K562 (cell line): ENCODE results near the gene PIM3. TPM values are rescaled to one million over a fixed set of nuclear protein-coding genes. Genes with fewer than 3 reads are reported as not detected.

Experiments
- CBX2 ChIP-seq: fragments of 200-600 bp; sonication (generic); IDR thresholded peaks from one replicate; pipeline ENCODE4 v1.6.1; 2012; ENCODE audit warnings: mild to moderate bottlenecking, low read length, inconsistent platforms; ENCODE audit not compliant: insufficient read depth, poor library complexity, severe bottlenecking
- ELF1 ChIP-seq: fragments of 200-800 bp; sonication (Bioruptor generic); IDR thresholded peaks from 2 replicates; pipeline ENCODE4 v1.6.1; 2016; ENCODE audit warnings: missing genetic modification characterization, missing compliant biosample characterization
- EP300 ChIP-seq: IDR thresholded peaks from 2 replicates; pipeline ENCODE4 v1.6.1; 2012; ENCODE audit warnings: low read length, improper control_type of control experiment
- FIP1L1 ChIP-seq: fragments of 200-400 bp; formaldehyde crosslinking; IDR thresholded peaks from 2 replicates; pipeline ENCODE4 v1.6.1; 2018; ENCODE audit warnings: mild to moderate bottlenecking, low read depth, low read length; ENCODE audit not compliant: poor library complexity, severe bottlenecking
- HDAC1 ChIP-seq, 2 experiments: fragments of 450-650 bp; IDR thresholded peaks; 2 replicates each; pipeline ENCODE4 v1.6.1; 2016 to 2017; ENCODE audit warnings: inconsistent platforms in 1 of 2, mild to moderate bottlenecking in 1 of 2, moderate library complexity in 1 of 2
- MNT ChIP-seq, 2 experiments: fragments of 450-650 bp; conservative IDR thresholded peaks; 2 replicates each; pipeline ENCODE4 v1.6.1; 2017; ENCODE audit warnings: mild to moderate bottlenecking in 2 of 2, moderate library complexity in 2 of 2
- NR2C2 ChIP-seq, 2 experiments: fragments of 200-800 bp in 1 of 2; sonication (Bioruptor generic) in 1 of 2; sonication (generic) in 1 of 2; formaldehyde crosslinking in 1 of 2; IDR thresholded peaks; 2 replicates each; pipeline versions ENCODE4 v1.6.1 to v1.8.0; 2016 to 2022; ENCODE audit warnings: mild to moderate bottlenecking in 1 of 2, missing compliant biosample characterization in 1 of 2, missing genetic modification characterization in 1 of 2, missing genetic modification reagents in 1 of 2
- PYGO2 ChIP-seq: fragments of 450-650 bp; IDR thresholded peaks from 2 replicates; pipeline ENCODE4 v1.6.1; 2016; ENCODE audit warnings: mild to moderate bottlenecking, missing genetic modification characterization, moderate library complexity, missing compliant biosample characterization
- ZBTB8A ChIP-seq: fragments of 450-650 bp; IDR thresholded peaks from 2 replicates; pipeline ENCODE4 v1.6.1; 2018; ENCODE audit warnings: mild to moderate bottlenecking, moderate library complexity; ENCODE audit not compliant: partially characterized antibody
- polyA plus RNA-seq, 8 experiments: library from polyadenylated mRNA; depleted of rRNA in 4 of 8; stranded (reverse) in 5 of 8; unstranded in 3 of 8; fragments of >200 nt; fragmentation: Nextera tagmentation in 2 of 8; fragmentation: Illumina TruSeq in 1 of 8; extraction: Ambion mirVana in 2 of 8; extraction: Trizol in 1 of 8; gene quantifications; 2 replicates each; pipeline versions ENCODE4 v1.2.1 to v1.2.3, GENCODE V29; 2011 to 2014; ENCODE audit warnings: inconsistent platforms in 1 of 8, missing spikeins in 1 of 8
- total RNA-seq, 7 experiments: library from RNA; depleted of rRNA in 6 of 7; stranded (reverse); fragments of >200 nt in 6 of 7; fragmentation: Illumina TruSeq in 2 of 7; extraction: Trizol in 2 of 7; gene quantifications; 2 replicates each; pipeline versions ENCODE4 v1.2.1 to v1.2.3, GENCODE V29; 2011 to 2021; ENCODE audit warnings: low replicate concordance in 1 of 7
- TF ChIP-seq, protein P1 (sequence below): fragments of 450-650 bp; IDR thresholded peaks from 2 replicates; pipeline ENCODE4 v1.6.1; 2016; ENCODE audit warnings: mild to moderate bottlenecking, moderate library complexity
- TF ChIP-seq, protein P2 (sequence below): sonication (generic); formaldehyde crosslinking; IDR thresholded peaks from 2 replicates; pipeline ENCODE4 v1.9.0; 2022; ENCODE audit warnings: mild to moderate bottlenecking, missing genetic modification reagents

The PIM3 gene
- total and polyA plus RNA-seq, 9 of the 15 experiments (the other 6 are each of a cell fraction or from before 2014, with no cell fraction given): 0.24 to 40.5 (median 5.3) TPM

DNA sequence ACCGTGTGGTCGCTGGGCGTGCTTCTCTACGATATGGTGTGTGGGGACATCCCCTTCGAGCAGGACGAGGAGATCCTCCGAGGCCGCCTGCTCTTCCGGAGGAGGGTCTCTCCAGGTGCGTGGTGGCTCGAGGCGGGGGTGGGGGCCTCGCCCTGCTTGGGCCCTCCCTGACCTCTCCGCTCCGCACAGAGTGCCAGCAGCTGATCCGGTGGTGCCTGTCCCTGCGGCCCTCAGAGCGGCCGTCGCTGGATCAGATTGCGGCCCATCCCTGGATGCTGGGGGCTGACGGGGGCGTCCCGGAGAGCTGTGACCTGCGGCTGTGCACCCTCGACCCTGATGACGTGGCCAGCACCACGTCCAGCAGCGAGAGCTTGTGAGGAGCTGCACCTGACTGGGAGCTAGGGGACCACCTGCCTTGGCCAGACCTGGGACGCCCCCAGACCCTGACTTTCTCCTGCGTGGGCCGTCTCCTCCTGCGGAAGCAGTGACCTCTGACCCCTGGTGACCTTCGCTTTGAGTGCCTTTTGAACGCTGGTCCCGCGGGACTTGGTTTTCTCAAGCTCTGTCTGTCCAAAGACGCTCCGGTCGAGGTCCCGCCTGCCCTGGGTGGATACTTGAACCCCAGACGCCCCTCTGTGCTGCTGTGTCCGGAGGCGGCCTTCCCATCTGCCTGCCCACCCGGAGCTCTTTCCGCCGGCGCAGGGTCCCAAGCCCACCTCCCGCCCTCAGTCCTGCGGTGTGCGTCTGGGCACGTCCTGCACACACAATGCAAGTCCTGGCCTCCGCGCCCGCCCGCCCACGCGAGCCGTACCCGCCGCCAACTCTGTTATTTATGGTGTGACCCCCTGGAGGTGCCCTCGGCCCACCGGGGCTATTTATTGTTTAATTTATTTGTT is 2.4 kb downstream of the PIM3 start (continued):
- TF ChIP-seq, protein P1, sequence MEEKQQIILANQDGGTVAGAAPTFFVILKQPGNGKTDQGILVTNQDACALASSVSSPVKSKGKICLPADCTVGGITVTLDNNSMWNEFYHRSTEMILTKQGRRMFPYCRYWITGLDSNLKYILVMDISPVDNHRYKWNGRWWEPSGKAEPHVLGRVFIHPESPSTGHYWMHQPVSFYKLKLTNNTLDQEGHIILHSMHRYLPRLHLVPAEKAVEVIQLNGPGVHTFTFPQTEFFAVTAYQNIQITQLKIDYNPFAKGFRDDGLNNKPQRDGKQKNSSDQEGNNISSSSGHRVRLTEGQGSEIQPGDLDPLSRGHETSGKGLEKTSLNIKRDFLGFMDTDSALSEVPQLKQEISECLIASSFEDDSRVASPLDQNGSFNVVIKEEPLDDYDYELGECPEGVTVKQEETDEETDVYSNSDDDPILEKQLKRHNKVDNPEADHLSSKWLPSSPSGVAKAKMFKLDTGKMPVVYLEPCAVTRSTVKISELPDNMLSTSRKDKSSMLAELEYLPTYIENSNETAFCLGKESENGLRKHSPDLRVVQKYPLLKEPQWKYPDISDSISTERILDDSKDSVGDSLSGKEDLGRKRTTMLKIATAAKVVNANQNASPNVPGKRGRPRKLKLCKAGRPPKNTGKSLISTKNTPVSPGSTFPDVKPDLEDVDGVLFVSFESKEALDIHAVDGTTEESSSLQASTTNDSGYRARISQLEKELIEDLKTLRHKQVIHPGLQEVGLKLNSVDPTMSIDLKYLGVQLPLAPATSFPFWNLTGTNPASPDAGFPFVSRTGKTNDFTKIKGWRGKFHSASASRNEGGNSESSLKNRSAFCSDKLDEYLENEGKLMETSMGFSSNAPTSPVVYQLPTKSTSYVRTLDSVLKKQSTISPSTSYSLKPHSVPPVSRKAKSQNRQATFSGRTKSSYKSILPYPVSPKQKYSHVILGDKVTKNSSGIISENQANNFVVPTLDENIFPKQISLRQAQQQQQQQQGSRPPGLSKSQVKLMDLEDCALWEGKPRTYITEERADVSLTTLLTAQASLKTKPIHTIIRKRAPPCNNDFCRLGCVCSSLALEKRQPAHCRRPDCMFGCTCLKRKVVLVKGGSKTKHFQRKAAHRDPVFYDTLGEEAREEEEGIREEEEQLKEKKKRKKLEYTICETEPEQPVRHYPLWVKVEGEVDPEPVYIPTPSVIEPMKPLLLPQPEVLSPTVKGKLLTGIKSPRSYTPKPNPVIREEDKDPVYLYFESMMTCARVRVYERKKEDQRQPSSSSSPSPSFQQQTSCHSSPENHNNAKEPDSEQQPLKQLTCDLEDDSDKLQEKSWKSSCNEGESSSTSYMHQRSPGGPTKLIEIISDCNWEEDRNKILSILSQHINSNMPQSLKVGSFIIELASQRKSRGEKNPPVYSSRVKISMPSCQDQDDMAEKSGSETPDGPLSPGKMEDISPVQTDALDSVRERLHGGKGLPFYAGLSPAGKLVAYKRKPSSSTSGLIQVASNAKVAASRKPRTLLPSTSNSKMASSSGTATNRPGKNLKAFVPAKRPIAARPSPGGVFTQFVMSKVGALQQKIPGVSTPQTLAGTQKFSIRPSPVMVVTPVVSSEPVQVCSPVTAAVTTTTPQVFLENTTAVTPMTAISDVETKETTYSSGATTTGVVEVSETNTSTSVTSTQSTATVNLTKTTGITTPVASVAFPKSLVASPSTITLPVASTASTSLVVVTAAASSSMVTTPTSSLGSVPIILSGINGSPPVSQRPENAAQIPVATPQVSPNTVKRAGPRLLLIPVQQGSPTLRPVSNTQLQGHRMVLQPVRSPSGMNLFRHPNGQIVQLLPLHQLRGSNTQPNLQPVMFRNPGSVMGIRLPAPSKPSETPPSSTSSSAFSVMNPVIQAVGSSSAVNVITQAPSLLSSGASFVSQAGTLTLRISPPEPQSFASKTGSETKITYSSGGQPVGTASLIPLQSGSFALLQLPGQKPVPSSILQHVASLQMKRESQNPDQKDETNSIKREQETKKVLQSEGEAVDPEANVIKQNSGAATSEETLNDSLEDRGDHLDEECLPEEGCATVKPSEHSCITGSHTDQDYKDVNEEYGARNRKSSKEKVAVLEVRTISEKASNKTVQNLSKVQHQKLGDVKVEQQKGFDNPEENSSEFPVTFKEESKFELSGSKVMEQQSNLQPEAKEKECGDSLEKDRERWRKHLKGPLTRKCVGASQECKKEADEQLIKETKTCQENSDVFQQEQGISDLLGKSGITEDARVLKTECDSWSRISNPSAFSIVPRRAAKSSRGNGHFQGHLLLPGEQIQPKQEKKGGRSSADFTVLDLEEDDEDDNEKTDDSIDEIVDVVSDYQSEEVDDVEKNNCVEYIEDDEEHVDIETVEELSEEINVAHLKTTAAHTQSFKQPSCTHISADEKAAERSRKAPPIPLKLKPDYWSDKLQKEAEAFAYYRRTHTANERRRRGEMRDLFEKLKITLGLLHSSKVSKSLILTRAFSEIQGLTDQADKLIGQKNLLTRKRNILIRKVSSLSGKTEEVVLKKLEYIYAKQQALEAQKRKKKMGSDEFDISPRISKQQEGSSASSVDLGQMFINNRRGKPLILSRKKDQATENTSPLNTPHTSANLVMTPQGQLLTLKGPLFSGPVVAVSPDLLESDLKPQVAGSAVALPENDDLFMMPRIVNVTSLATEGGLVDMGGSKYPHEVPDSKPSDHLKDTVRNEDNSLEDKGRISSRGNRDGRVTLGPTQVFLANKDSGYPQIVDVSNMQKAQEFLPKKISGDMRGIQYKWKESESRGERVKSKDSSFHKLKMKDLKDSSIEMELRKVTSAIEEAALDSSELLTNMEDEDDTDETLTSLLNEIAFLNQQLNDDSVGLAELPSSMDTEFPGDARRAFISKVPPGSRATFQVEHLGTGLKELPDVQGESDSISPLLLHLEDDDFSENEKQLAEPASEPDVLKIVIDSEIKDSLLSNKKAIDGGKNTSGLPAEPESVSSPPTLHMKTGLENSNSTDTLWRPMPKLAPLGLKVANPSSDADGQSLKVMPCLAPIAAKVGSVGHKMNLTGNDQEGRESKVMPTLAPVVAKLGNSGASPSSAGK: peak; percentile 52; the same call in 1 of the 2 replicates
- TF ChIP-seq ZBTB8A (no peak), CBX2 (no peak), PYGO2 (tag) (no peak), ELF1 (tag) (0 out of 2 replicates have a peak, but pooled peaks have one; percentile 41), MNT (conservative IDR thresholded peaks at IDR 0.05) (0 out of 4 replicates have a peak, but pooled peaks of 1 of the 2 experiments have one; percentile 8), HDAC1 (IDR thresholded peaks at IDR 0.05) (no peak), EP300 (no peak), NR2C2 (CRISPR knock-in tag; IDR thresholded peaks at IDR 0.05) (0 out of 2 replicates have a peak, but pooled peaks have one; percentile 47), NR2C2 (tag; IDR thresholded peaks at IDR 0.05) (peak; percentile 78), FIP1L1 (peak; percentile 54)
- TF ChIP-seq, protein P2, sequence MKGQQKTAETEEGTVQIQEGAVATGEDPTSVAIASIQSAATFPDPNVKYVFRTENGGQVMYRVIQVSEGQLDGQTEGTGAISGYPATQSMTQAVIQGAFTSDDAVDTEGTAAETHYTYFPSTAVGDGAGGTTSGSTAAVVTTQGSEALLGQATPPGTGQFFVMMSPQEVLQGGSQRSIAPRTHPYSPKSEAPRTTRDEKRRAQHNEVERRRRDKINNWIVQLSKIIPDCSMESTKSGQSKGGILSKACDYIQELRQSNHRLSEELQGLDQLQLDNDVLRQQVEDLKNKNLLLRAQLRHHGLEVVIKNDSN: no peak
